Hepatocyte (in vitro differentiated cells): Measurements from ENCODE around the gene RYR3. TPM values are rescaled to one million over a fixed set of nuclear protein-coding genes. Genes with fewer than 3 reads are reported as not detected.

Source experiments
- DNase-seq: peaks from one replicate; pipeline ENCODE4 v3.0.0-alpha.2; 2016; ENCODE audit warnings: low spot score
- H2AFZ ChIP-seq: fragments of 200-600 bp; sonication (generic); 2 replicates; pipeline ENCODE4 v1.6.0; 2016; ENCODE audit warnings: antibody characterized with exemption, mild to moderate bottlenecking
- H3K27ac ChIP-seq: fragments of 200-600 bp; sonication (generic); 2 replicates; pipeline ENCODE4 v1.5.1; 2016; ENCODE audit warnings: mild to moderate bottlenecking
- H3K27me3 ChIP-seq: fragments of 200-600 bp; sonication (generic); 2 replicates; pipeline ENCODE4 v1.6.1; 2016
- H3K36me3 ChIP-seq: fragments of 200-600 bp; sonication (generic); replicated peaks from 2 replicates; pipeline ENCODE4 v1.5.1; 2016; ENCODE audit warnings: low read depth; ENCODE audit not compliant: insufficient read depth
- H3K4me1 ChIP-seq: fragments of 200-600 bp; sonication (generic); 2 replicates; pipeline ENCODE4 v1.5.1; 2016; ENCODE audit warnings: mild to moderate bottlenecking, moderate library complexity; ENCODE audit not compliant: insufficient read depth
- H3K4me2 ChIP-seq: fragments of 200-600 bp; sonication (generic); 2 replicates; pipeline ENCODE4 v1.6.0; 2016
- H3K4me3 ChIP-seq: fragments of 200-600 bp; sonication (generic); 2 replicates; pipeline ENCODE4 v1.5.1; 2016; ENCODE audit warnings: mild to moderate bottlenecking
- H3K79me2 ChIP-seq: fragments of 200-600 bp; sonication (generic); 2 replicates; pipeline ENCODE4 v1.6.0; 2017; ENCODE audit warnings: mild to moderate bottlenecking
- H3K9me2 ChIP-seq: fragments of 200-600 bp; sonication (generic); replicated peaks from 2 replicates; pipeline ENCODE4 v1.6.0; 2017; ENCODE audit warnings: mild to moderate bottlenecking; ENCODE audit not compliant: insufficient read depth
- H3K9me3 ChIP-seq: fragments of 200-600 bp; sonication (generic); 2 replicates; pipeline ENCODE4 v1.5.1; 2016; ENCODE audit warnings: low read depth, mild to moderate bottlenecking
- H4K20me1 ChIP-seq: fragments of 200-600 bp; sonication (generic); 2 replicates; pipeline ENCODE4 v1.6.0; 2016; ENCODE audit warnings: mild to moderate bottlenecking; ENCODE audit not compliant: insufficient read depth, poor library complexity, severe bottlenecking
- CTCF ChIP-seq: fragments of 200-600 bp; sonication (generic); IDR thresholded peaks from 2 replicates; pipeline ENCODE4 v1.5.1; 2016; ENCODE audit warnings: antibody characterized with exemption, mild to moderate bottlenecking; ENCODE audit not compliant: poor library complexity
- EZH2 ChIP-seq: fragments of 200-600 bp; sonication (generic); IDR thresholded peaks from 2 replicates; pipeline ENCODE4 v1.6.1; 2016; ENCODE audit warnings: antibody characterized with exemption, mild to moderate bottlenecking, borderline replicate concordance
- EZH2phosphoT487 ChIP-seq: fragments of 200-600 bp; sonication (generic); IDR thresholded peaks from one replicate; pipeline ENCODE4 v1.6.1; 2018; ENCODE audit warnings: antibody characterized with exemption, mild to moderate bottlenecking, low read depth, moderate library complexity; ENCODE audit not compliant: unreplicated experiment, severe bottlenecking
- WGBS: methylation state at CpG from one replicate; pipeline ENCODE4 v1.1.6; 2016; ENCODE audit warnings: low lambda C conversion rate; ENCODE audit errors: missing lambda C conversion rate; 5-methylcytosine and 5-hydroxymethylcytosine counted together
- polyA plus RNA-seq: library from polyadenylated mRNA; unstranded; fragments of >200 nt; fragmentation: Nextera tagmentation; extraction: Ambion mirVana; gene quantifications from 2 replicates; pipeline ENCODE4 v1.2.1, GENCODE V29; 2016
- total RNA-seq: library from RNA; depleted of rRNA; stranded (reverse); fragments of >200 nt; gene quantifications from 2 replicates; pipeline ENCODE4 v1.2.3, GENCODE V29; 2014

RYR3 gene
- total and polyA plus RNA-seq, 2 experiments from 2014 or later, result 0.36 to 0.37 TPM

GRCh38 chr15:33320017-33320416, 9.2 kb downstream of the RYR3 start:
- 91% methylated on average over 1 of the region's 1 CpG for WGBS

GRCh38 chr15:33322091-33322490, 11.3 kb downstream of the RYR3 start:
- Histone ChIP-seq H3K4me3 (no peak overlapping the region), H3K79me2 (no peaks in the 10 kb centered on the region), H3K9me3 (no peaks in the 10 kb centered on the region), H3K27me3 (no peaks in the 10 kb centered on the region), H3K9me2 (no peaks in the 10 kb centered on the region), H2AFZ (no peak overlapping the region), H4K20me1 (no peaks in the 10 kb centered on the region), H3K4me2 (no peak overlapping the region), H3K4me1 (no peaks in the 10 kb centered on the region), H3K36me3 (no peaks in the 10 kb centered on the region), H3K27ac (no peak overlapping the region)
- WGBS, result 83% methylated on average over 6 of the region's 6 CpGs
- DNase-seq, result no peak
- TF ChIP-seq EZH2phosphoT487 (no peak), EZH2 (no peak), CTCF (no peak)

More at GRCh38 chr15:33320017-33320416, 9.2 kb downstream of the RYR3 start:
- Histone ChIP-seq H3K36me3 (no peaks in the 10 kb centered on the region), H3K27me3 (no peaks in the 10 kb centered on the region), H3K4me1 (no peaks in the 10 kb centered on the region), H3K4me3 (no peak overlapping the region), H3K79me2 (no peaks in the 10 kb centered on the region), H3K9me3 (no peaks in the 10 kb centered on the region), H2AFZ (no peak overlapping the region), H3K9me2 (no peaks in the 10 kb centered on the region), H3K4me2 (no peak overlapping the region), H3K27ac (no peak overlapping the region), H4K20me1 (no peaks in the 10 kb centered on the region)
- TF ChIP-seq CTCF (no peak), EZH2 (no peak), EZH2phosphoT487 (no peak)
- no peak for DNase-seq

GRCh38 chr15:33324609-33325008, 13.8 kb downstream of the RYR3 start:
- Histone ChIP-seq H3K27me3 (peaks cover 4% of the 10 kb centered on the region), H3K9me2 (no peaks in the 10 kb centered on the region), H2AFZ (no peak overlapping the region), H3K36me3 (no peaks in the 10 kb centered on the region), H3K79me2 (no peaks in the 10 kb centered on the region), H3K27ac (no peak overlapping the region), H4K20me1 (no peaks in the 10 kb centered on the region), H3K9me3 (no peaks in the 10 kb centered on the region), H3K4me2 (no peak overlapping the region), H3K4me3 (no peak overlapping the region), H3K4me1 (no peaks in the 10 kb centered on the region)
- TF ChIP-seq EZH2 (no peak), CTCF (no peak), EZH2phosphoT487 (no peak)
- DNase-seq, result no peak
- WGBS, result 96% methylated on average over 2 of the region's 2 CpGs

- no peak overlapping the region for H3K4me3 ChIP-seq
- no peaks in the 10 kb centered on the region for H3K79me2 ChIP-seq
- H3K4me2 ChIP-seq, result no peak overlapping the region
- no peaks in the 10 kb centered on the region for H3K4me1 ChIP-seq
- DNase-seq, result no peak
- H3K9me3 ChIP-seq, result no peaks in the 10 kb centered on the region
- WGBS, result 94% methylated on average over 2 of the region's 2 CpGs
- H3K27ac ChIP-seq, result no peak overlapping the region
- no peaks in the 10 kb centered on the region for H3K36me3 ChIP-seq
- TF ChIP-seq CTCF, result no peak
- no peak for TF ChIP-seq EZH2phosphoT487
- TF ChIP-seq EZH2, result no peak
- H2AFZ ChIP-seq, result no peak overlapping the region
- peaks cover 9% of the 10 kb centered on the region for H3K27me3 ChIP-seq
- no peaks in the 10 kb centered on the region for H4K20me1 ChIP-seq
- no peaks in the 10 kb centered on the region for H3K9me2 ChIP-seq
These were observed 16.1 kb downstream of the RYR3 start for GRCh38 chr15:33326908-33327307.
